MCF 10A (cell line): ENCODE measurements around the gene NKPD1. TPM values are rescaled to one million over a fixed set of nuclear protein-coding genes. Genes with fewer than 3 reads are reported as not detected.
"Not testable (repeated sequence)": the region's sequence is repeated elsewhere in the genome, so short reads cannot be mapped to it uniquely, and the experiment has no call there.

Source experiments
- BruUV-seq: library from RNA; stranded (reverse); fragments of 400-500 nt; replicated peaks from 2 replicates; lab custom pipeline; 2021; lab: Mats Ljungman, UMichigan
- CTCF ChIA-PET: fragments of 300-600 bp; sonication (Branson Sonifier 250); formaldehyde crosslinking; extraction: SDS; loops from one replicate; lab custom pipeline; 2021; ENCODE audit warnings: antibody characterized with exemption, inconsistent platforms; lab: Yijun Ruan, JAX
- POLR2A ChIA-PET: fragments of 300-600, 350-650 bp; sonication (Branson Sonifier 250); formaldehyde crosslinking; extraction: SDS; loops from one replicate; lab custom pipeline; 2020; ENCODE audit warnings: antibody characterized with exemption, inconsistent platforms; lab: Yijun Ruan, JAX
- DNase-seq: peaks from one replicate; pipeline ENCODE4 v3.0.0-alpha.2; 2018; ENCODE audit not compliant: unreplicated experiment
- H3K27ac Mint-ChIP-seq: one replicate; pipeline ENCODE4 v1.8.0; 2022; ENCODE audit warnings: mild to moderate bottlenecking, low read depth, mixed read lengths; ENCODE audit not compliant: unreplicated experiment
- H3K27me3 Mint-ChIP-seq: one replicate; pipeline ENCODE4 v1.8.0; 2022; ENCODE audit warnings: mixed read lengths; ENCODE audit not compliant: insufficient read depth, unreplicated experiment
- H3K36me3 Mint-ChIP-seq: one replicate; pipeline ENCODE4 v1.8.0; 2022; ENCODE audit warnings: mild to moderate bottlenecking, moderate library complexity, mixed read lengths; ENCODE audit not compliant: insufficient read depth, unreplicated experiment
- H3K4me1 Mint-ChIP-seq: one replicate; pipeline ENCODE4 v1.8.0; 2022; ENCODE audit warnings: mixed read lengths; ENCODE audit not compliant: insufficient read depth, unreplicated experiment
- H3K4me3 Mint-ChIP-seq: one replicate; pipeline ENCODE4 v1.8.0; 2022; ENCODE audit warnings: mild to moderate bottlenecking, moderate library complexity, mixed read lengths; ENCODE audit not compliant: unreplicated experiment
- H3K9me3 Mint-ChIP-seq: one replicate; pipeline ENCODE4 v1.8.0; 2022; ENCODE audit warnings: mixed read lengths; ENCODE audit not compliant: unreplicated experiment
- intact Hi-C: fragments of 100-400 bp; cut with micrococcal nuclease; formaldehyde crosslinking; loops from 2 replicates; pipeline ENCODE4 v1.14.1; 2022
- total RNA-seq: library from RNA; stranded (reverse); gene quantifications from 2 replicates; pipeline ENCODE4 v1.2.3, GENCODE V29; 2022
- TF ChIP-seq, protein P1 (sequence below): fragments of 200-600 bp; IDR thresholded peaks from one replicate; pipeline ENCODE4 v1.8.0; 2022; ENCODE audit warnings: antibody characterized with exemption, mild to moderate bottlenecking; ENCODE audit not compliant: unreplicated experiment

The NKPD1 gene
- total RNA-seq, 1 experiment from 2014 or later, result 0.09 TPM

DNA sequence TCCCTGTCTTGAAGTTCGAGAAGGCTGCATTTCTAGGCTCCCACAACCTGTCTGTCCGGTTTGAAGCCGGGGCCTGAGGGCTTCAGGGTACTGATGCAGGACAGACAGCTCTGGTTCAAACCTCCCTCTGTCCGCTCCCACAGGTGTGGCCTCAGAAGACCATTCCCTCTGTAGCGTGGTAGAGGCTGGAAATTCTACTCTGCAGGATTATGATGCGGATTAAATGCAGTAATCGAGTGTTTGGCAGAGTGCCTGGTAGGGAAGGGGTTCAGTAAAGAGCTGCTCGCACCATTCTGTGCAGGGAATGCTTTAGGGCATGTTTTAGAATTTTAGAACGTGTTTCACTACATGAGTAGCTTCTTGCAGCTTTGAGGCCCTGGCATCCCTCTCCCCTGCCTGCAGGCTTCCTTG, 37.3 kb downstream of the NKPD1 start:
- ChIA-PET POLR2A (interaction anchor here (0.6 to 3.5 kb wide), 3 partner anchors 9 to 34 kb away, joined by 3 to 10 read pairs (median 3); partner anchors contain the start of gene PPP1R37), CTCF (interaction anchor here (1.1 kb wide), 1 partner anchor 12 kb away, joined by 5 read pairs; no protein-coding TSS in a partner anchor)
- no TSS peak for BruUV-seq
- DNase-seq, result no peak
- TF ChIP-seq, protein P1, sequence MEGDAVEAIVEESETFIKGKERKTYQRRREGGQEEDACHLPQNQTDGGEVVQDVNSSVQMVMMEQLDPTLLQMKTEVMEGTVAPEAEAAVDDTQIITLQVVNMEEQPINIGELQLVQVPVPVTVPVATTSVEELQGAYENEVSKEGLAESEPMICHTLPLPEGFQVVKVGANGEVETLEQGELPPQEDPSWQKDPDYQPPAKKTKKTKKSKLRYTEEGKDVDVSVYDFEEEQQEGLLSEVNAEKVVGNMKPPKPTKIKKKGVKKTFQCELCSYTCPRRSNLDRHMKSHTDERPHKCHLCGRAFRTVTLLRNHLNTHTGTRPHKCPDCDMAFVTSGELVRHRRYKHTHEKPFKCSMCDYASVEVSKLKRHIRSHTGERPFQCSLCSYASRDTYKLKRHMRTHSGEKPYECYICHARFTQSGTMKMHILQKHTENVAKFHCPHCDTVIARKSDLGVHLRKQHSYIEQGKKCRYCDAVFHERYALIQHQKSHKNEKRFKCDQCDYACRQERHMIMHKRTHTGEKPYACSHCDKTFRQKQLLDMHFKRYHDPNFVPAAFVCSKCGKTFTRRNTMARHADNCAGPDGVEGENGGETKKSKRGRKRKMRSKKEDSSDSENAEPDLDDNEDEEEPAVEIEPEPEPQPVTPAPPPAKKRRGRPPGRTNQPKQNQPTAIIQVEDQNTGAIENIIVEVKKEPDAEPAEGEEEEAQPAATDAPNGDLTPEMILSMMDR, result no peak
- Mint-ChIP-seq H3K27ac (no peak overlapping the region), H3K27me3 (no peaks in the 10 kb centered on the region), H3K9me3 (no peaks in the 10 kb centered on the region), H3K4me3 (no peak overlapping the region), H3K36me3 (peaks cover 4% of the 10 kb centered on the region), H3K4me1 (peaks cover 6% of the 10 kb centered on the region)
- intact Hi-C loops, result no loop called here

DNA sequence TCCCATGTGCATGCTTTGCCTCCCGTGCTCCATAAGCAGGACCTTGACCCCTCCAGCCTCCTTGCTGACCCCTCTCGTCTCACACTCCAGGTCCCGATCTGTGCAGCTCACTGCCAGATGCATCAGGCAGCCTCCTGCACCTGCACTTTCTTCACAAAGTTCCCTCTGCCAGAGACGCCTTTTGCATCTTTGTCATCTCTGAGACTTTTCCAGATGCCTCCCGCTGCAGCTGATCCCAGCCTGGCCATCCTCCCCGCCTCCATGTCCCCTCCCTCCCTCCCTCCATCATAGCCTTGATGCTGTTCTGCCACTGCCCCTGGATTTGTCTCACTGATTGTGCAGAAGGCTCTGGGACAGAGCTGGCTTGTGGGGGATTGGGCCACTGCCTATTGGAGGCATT, 38.0 kb downstream of the NKPD1 start:
- intact Hi-C loops, result no loop called here
- BruUV-seq, result no TSS peak
- POLR2A ChIA-PET, result interaction anchor here (0.9 kb wide), 1 partner anchor 8 kb away, joined by 3 read pairs; no protein-coding TSS in a partner anchor

DNA sequence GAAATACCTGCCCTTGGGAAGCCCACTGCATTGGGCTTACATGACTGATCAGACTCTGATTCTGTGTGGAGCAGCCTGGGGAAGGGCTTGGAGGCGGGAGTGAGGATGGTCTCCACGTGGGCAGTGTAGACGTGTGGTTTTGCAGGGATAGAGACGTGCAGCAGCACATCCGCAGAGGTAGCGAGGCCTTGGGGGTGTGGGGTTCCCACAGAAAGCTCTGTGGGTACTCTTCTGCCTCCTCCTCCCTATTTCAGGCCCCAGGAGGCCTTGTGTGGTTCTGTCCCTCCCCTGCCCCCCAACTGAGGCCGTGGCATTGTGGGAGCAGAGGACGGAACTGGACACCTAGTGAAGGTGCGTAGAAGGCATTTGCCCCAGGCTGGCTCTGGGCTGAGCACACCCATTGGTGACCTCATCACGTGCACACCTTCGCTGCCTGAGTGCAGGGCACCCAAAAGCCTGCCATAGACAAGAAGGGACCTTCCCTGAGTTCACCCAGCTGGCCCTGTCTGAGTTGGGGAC, 38.9 kb downstream of the NKPD1 start:
- Mint-ChIP-seq H3K4me1 (peaks cover 6% of the 10 kb centered on the region), H3K27me3 (no peaks in the 10 kb centered on the region), H3K27ac (no peak overlapping the region), H3K36me3 (no peaks in the 10 kb centered on the region), H3K4me3 (no peak overlapping the region), H3K9me3 (no peaks in the 10 kb centered on the region)
- TF ChIP-seq, protein P1, result no peak
- BruUV-seq, result no TSS peak
- DNase-seq, result no peak
- CTCF ChIA-PET, result no interaction called here
- intact Hi-C loops, result no loop called here
- POLR2A ChIA-PET, result no interaction called here

More for the DNA sequence above, 38.0 kb downstream of the NKPD1 start:
- no peaks in the 10 kb centered on the region for H3K9me3 Mint-ChIP-seq
- TF ChIP-seq, protein P1, result no peak
- CTCF ChIA-PET, result no interaction called here
- H3K27ac Mint-ChIP-seq, result no peak overlapping the region
- no peak for DNase-seq
- no peak overlapping the region for H3K4me3 Mint-ChIP-seq
- peaks cover 6% of the 10 kb centered on the region for H3K4me1 Mint-ChIP-seq
- no peaks in the 10 kb centered on the region for H3K27me3 Mint-ChIP-seq
- H3K36me3 Mint-ChIP-seq, result no peaks in the 10 kb centered on the region

DNA sequence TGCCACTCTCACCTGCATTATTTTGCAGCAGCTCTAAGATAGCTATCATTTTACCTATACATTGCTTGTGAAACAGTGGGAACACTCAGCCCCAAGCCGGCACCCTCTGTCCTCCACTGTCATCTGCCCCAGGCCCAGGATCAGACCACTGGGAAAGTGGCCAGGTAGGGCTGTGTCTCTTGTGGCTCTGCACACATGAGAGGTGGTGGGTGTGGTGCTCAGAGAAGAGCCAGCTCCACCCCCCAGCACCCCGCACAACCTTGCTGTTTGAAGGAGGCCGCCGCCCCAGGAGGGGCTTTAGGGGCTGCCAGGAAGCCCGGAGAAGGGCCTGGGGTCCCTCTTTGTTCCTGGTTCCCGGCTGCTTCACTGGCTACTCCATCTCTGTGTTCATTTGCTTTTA, 41.2 kb downstream of the NKPD1 start:
- Mint-ChIP-seq H3K27ac (no peak overlapping the region), H3K4me1 (peaks cover 6% of the 10 kb centered on the region), H3K36me3 (no peaks in the 10 kb centered on the region), H3K27me3 (no peaks in the 10 kb centered on the region), H3K9me3 (no peaks in the 10 kb centered on the region), H3K4me3 (no peak overlapping the region)
- DNase-seq, result no peak
- BruUV-seq, result no TSS peak
- intact Hi-C loops, result no loop called here
- ChIA-PET CTCF (no interaction called here), POLR2A (no interaction called here)
- TF ChIP-seq, protein P1, result no peak

DNA sequence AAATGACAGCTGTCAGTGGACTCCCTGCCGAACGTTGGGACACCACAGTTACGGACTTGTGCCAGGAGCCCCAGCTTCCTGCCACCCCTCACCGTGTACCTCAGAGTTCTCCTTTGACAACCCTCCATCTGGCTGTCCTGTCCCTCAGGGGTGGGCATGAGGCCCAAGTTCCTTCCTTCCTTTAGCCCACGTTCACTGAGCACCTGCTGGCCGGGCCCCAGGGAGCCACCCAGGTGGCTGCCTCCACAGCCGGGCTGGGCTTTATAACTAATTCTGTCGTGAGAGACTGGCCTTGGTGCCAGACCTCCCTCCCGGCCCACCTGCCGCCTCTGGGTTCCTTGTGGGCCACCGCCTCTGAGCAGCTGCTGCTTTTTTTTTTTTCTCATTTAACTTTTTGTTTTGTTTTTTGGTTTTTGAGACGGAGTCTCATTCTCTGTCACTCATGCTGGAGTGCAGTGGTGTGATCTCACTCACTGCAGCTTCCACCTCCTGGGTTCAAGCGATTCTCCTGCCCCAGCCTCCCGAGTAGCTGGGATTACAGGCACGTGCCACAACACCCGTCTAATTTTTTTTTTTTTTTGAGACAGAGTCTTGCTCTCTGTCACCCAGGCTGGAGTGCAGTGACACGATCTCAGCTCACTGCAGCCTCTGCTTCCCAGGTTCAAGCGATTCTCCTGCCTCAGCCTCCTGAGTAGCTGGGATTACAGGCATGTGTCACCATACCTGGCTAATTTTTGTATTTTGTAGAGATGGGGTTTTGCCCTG, 42.0 kb downstream of the NKPD1 start:
- H3K36me3 Mint-ChIP-seq, H3K27me3 Mint-ChIP-seq, H3K4me1 Mint-ChIP-seq, H3K4me3 Mint-ChIP-seq, intact Hi-C loops, H3K27ac Mint-ChIP-seq, BruUV-seq, H3K9me3 Mint-ChIP-seq, POLR2A ChIA-PET, DNase-seq: not testable (repeated sequence)
- CTCF ChIA-PET, result interaction anchor here (0.6 kb wide), 1 partner anchor 83 kb away, joined by 3 read pairs; no protein-coding TSS in a partner anchor
